Mucosa of rectum (tissue), 2 donors: ENCODE measurements around the gene BLOC1S5.
"Not testable (repeated sequence)": the region's sequence is repeated elsewhere in the genome, so short reads cannot be mapped to it uniquely, and the experiment has no call there.

Source experiments
- H3K27ac ChIP-seq, 2 donors: one replicate each; pipeline ENCODE4 v1.7.0; 2013; ENCODE audit warnings: inconsistent platforms in 2 of 2, low read depth in 2 of 2, low read length in 2 of 2
- H3K27me3 ChIP-seq, 2 donors: one replicate each; pipeline ENCODE4 v1.7.0; 2013; ENCODE audit warnings: low read length in 2 of 2; ENCODE audit not compliant: control insufficient read depth in 2 of 2, insufficient read depth in 2 of 2
- H3K36me3 ChIP-seq, 2 donors: one replicate each; pipeline ENCODE4 v1.7.0; 2013; ENCODE audit warnings: low read length in 2 of 2; ENCODE audit not compliant: control insufficient read depth in 2 of 2, insufficient read depth in 2 of 2
- H3K4me1 ChIP-seq, 2 donors: one replicate each; pipeline ENCODE4 v1.7.0; 2013; ENCODE audit warnings: low read length in 2 of 2, mild to moderate bottlenecking in 1 of 2; ENCODE audit not compliant: control insufficient read depth in 2 of 2, insufficient read depth in 2 of 2
- H3K4me3 ChIP-seq, 2 donors: one replicate each; pipeline ENCODE4 v1.7.0; 2013; ENCODE audit warnings: low read length in 2 of 2
- H3K9ac ChIP-seq, 2 donors: one replicate each; pipeline ENCODE4 v1.7.0; 2013; ENCODE audit warnings: low read length in 2 of 2, low read depth in 1 of 2, mild to moderate bottlenecking in 1 of 2
- H3K9me3 ChIP-seq, 2 donors: one replicate each; pipeline ENCODE4 v1.7.0; 2013; ENCODE audit warnings: low read length in 2 of 2; ENCODE audit not compliant: control insufficient read depth in 2 of 2
- donor health status: healthy.
- donor health status: Normal muscosa, but diverticular disease.

The BLOC1S5 gene

DNA sequence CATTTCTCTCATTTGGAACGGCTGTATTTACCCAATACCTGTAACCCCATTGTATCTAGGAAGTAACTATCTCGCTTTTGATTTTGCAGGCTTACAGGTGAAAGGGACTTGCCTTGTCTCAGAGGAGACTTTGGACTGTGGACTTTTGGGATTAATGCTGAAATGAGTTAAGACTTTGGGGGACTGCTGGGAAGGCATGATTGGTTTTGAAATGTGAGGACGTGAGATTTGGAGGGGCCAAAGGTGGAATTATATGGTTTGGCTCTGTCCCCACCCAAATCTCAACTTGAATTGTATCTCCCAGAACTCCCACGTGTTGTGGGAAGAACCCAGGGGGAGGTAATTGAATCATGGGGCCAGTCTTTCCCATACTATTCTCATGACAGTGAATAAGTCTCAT, 18.4 kb downstream of the BLOC1S5 start:
- H3K4me3 ChIP-seq, H3K36me3 ChIP-seq, H3K9me3 ChIP-seq, H3K27ac ChIP-seq, H3K9ac ChIP-seq, H3K4me1 ChIP-seq, H3K27me3 ChIP-seq: not testable (repeated sequence)

DNA sequence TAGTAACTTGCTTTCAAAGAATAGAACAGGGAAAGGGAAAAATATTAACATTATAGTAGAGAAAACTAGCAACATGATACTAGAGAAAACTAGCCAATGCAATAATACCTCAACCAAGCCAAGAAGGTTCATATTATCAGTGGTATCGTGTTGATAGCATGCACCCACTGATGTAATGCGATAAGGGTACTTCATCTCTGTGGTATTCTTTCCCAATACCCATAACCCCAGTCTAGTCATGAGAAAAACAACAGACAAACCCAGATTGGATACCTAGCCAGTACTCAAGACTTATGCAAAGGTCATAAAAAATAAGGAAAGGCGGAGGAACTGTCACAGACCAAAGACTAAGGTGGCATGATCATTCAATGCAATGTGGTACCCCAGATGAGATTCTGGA, 21.0 kb downstream of the BLOC1S5 start:
- H3K36me3 ChIP-seq, result peaks cover 5 to 9% of the 10 kb centered on the region in 2 donors
- H3K9me3 ChIP-seq, result no peaks in the 10 kb centered on the region
- no peaks in the 10 kb centered on the region for H3K4me1 ChIP-seq
- no peaks in the 10 kb centered on the region for H3K27me3 ChIP-seq
- no peak overlapping the region for H3K27ac ChIP-seq
- H3K9ac ChIP-seq, result no peak overlapping the region
- H3K4me3 ChIP-seq, result no peak overlapping the region

DNA sequence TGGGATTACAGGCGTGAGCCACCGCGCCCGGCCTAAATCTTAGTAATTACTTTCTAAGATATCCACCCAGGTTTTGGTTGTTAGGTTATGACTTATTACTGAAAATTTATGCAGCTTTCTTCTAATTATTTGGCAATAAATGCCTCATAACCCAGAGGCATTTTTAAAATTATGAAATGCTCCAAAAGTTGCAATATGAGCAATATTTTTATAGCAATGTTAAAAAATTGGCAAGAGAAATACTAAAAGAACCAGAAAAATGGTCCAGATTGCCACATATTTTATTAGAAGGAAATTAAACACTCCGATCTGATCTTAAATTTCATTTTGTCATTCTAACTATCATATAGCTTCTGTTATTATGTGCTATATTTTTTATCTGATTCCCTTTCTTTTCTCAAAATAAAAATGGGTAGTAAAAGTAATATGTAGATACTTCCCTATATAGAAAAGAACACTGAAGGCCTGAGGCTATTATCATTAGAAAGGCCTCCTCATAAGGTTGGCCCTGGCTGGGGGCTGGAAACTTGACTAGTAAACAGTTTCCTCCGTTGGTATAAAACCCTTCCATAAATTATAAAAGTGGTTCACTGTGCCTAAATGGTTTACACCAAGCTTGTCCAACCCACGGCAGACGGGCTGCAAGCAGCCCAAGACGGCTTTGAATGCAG, 22.1 kb downstream of the BLOC1S5 start:
- Histone ChIP-seq H3K36me3 (peaks cover 5 to 9% of the 10 kb centered on the region in 2 donors), H3K9me3 (no peaks in the 10 kb centered on the region), H3K4me1 (no peaks in the 10 kb centered on the region), H3K4me3 (no peak overlapping the region), H3K9ac (no peak overlapping the region), H3K27me3 (no peaks in the 10 kb centered on the region), H3K27ac (no peak overlapping the region)

DNA sequence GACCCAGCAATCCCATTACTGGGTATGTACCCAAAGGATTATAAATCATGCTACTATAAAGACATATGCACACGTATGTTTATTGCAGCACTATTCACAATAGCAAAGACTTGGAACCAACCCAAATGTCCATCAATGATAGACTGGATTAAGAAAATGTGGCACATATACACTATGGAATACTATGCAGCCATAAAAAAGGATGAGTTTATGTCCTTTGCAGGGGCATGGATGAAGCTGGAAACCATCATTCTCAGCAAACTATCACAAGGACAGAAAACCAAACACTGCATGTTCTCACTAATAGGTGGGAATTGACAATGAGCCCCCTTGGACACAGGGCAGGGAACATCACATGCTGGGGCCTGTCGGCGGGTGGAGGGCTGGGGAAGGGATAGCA, 30.1 kb downstream of the BLOC1S5 start:
- not testable (repeated sequence) for H3K27me3 ChIP-seq

DNA sequence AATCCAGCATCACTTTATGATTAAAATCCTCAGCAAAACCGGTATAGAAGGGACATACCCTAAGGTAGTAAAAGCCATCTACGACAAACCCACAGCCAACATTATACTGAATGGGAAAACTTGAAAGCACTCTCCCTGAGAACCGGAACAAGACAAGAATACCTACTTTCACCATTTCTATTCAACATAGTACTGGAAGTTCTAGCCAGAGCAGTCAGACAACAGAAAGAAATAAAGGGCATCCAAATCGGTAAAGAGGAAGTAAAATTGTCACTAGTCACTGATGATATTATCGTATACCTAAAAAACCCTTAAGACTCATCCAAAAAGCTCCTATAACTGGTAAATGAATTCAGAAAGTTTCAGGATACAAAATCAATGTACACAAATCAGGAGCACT, 33.3 kb downstream of the BLOC1S5 start:
- Histone ChIP-seq H3K4me3 (no peak overlapping the region), H3K27me3 (no peaks in the 10 kb centered on the region), H3K27ac (no peak overlapping the region), H3K9ac (no peak overlapping the region), H3K9me3 (no peaks in the 10 kb centered on the region), H3K4me1 (no peaks in the 10 kb centered on the region), H3K36me3 (no peaks in the 10 kb centered on the region)

More for the DNA sequence above, 30.1 kb downstream of the BLOC1S5 start:
- not testable (repeated sequence) for H3K4me3 ChIP-seq, H3K27ac ChIP-seq, H3K4me1 ChIP-seq, H3K9me3 ChIP-seq, H3K9ac ChIP-seq, H3K36me3 ChIP-seq

DNA sequence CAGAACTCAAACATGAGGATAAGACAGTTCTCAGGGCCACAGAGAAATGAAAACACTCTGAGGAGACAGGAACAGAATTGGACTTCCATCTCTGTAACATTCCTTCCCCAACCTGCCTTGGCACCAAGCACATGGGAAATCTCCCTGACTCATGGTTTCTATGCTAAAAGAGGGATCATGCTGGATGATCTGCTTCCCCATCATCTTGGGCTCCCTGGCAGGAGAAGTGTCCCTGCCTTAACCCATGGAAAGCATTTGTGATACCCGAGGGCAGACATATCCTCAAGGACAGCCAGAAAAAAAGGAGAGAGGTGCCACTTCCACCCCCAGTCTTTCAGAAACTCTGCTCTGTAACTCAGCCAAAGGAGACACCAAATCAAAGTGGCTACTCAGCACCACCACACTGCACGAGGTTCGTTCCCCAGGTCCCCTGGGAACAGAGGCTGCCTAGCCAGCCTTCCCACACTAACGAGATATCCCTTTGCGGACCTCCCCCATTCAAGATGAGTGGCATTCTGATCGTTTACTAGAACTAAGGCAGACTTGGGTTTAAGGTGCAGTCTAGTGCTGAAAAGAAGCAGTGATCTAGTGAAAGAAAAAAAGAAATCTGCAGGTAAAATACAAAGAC, 34.8 kb downstream of the BLOC1S5 start:
- no peaks in the 10 kb centered on the region for H3K9me3 ChIP-seq
- no peak overlapping the region for H3K4me3 ChIP-seq
- H3K4me1 ChIP-seq, result no peaks in the 10 kb centered on the region
- H3K36me3 ChIP-seq, result no peaks in the 10 kb centered on the region
- no peaks in the 10 kb centered on the region for H3K27me3 ChIP-seq
- no peak overlapping the region for H3K27ac ChIP-seq
- no peak overlapping the region for H3K9ac ChIP-seq

DNA sequence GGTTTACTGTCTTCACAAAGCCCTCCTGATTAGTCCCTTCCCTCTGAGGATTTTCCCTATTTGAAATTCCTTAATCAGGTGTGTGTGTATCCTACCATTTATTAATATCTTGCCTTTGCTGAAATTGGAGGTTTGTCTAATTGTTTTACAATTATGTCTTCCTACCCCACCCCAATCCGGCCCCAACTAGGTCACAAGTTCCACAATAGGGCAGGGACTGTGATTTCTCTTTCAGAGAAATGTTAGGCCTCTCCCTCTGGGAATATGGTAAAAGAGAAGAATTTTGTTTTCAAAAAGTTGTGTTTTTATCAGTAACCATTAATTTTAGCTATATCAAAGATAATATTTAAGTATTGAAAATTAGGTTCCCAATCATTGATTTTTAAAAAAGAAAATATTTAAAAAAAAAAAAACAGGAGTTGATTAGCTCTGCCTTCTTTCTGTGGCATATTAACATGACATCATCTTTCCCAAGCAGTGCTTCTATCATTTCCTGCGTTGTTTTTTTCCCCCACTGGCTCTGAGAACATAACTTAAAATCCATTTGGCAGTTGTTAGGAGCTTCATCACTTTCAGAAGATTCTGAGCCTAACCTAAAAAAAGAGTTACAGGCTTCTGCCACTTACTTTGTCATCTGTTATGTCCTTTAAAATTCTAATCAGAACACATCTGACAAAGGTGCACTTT, 36.1 kb downstream of the BLOC1S5 start:
- no peak overlapping the region for H3K4me3 ChIP-seq
- no peak overlapping the region for H3K27ac ChIP-seq
- H3K9me3 ChIP-seq, result no peaks in the 10 kb centered on the region
- no peaks in the 10 kb centered on the region for H3K4me1 ChIP-seq
- H3K27me3 ChIP-seq, result no peaks in the 10 kb centered on the region
- H3K36me3 ChIP-seq, result no peaks in the 10 kb centered on the region
- H3K9ac ChIP-seq, result no peak overlapping the region

DNA sequence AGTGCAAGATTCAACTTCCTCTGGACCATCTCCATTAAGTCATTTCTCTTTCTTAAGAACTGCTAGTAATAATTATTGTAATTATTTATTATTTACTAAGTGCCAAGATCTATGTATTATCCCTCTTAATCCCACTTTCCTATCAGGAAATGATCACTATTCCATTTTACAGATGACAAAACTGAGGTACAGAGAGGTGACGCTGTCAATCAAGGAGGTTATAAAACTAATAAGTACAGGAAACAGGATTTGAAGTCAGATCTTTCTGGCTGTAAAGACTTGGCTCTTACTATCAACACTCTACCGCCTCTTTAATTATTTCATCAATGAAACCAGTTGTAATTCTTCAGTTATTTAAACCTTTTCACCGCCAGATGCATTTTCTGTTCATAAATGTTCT, 37.4 kb downstream of the BLOC1S5 start:
- Histone ChIP-seq H3K27ac (no peak overlapping the region), H3K36me3 (no peaks in the 10 kb centered on the region), H3K9me3 (no peaks in the 10 kb centered on the region), H3K4me3 (no peak overlapping the region), H3K9ac (no peak overlapping the region), H3K4me1 (no peaks in the 10 kb centered on the region), H3K27me3 (no peaks in the 10 kb centered on the region)

DNA sequence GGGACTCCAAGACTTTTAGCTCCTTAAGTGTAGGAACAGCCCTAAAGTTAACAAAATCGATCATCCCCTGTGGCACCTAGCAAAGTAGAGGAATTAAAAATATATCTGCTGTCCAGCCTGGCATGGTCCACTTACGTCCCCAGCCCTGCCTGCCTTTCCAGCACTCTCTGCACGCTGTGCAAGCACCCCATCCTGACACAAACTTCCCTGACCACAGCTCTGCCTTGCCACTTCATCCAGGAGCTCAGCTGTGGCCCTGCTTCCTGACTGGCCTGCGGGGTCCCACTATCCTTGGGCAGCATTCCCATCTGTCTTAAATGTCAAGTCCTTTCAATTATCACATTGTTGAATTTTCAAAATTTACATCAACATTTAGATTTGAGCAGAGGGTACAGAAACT, 39.0 kb downstream of the BLOC1S5 start:
- Histone ChIP-seq H3K9ac (no peak overlapping the region), H3K36me3 (no peaks in the 10 kb centered on the region), H3K9me3 (no peaks in the 10 kb centered on the region), H3K4me3 (no peak overlapping the region), H3K4me1 (no peaks in the 10 kb centered on the region), H3K27me3 (no peaks in the 10 kb centered on the region), H3K27ac (no peak overlapping the region)

DNA sequence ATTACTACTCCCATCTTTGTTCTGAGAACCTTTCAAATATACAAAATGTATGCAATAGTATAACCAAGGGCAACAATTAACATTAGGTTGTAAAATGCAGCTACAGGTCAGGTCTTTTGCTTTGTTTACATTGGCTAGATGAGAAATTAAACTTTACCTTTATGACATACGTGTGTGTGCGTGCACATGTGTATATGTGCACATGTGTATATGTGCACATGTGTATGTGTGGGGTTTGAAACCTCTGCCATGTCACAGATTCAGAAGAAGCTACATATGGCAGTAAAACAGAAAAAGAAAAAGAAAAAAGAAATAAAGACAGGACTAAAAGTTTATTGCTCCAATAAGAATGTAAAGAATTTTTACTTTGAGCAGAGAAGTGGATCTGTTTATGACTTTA, 40.6 kb downstream of the BLOC1S5 start:
- Histone ChIP-seq H3K9ac (no peak overlapping the region), H3K4me3 (no peak overlapping the region), H3K36me3 (no peaks in the 10 kb centered on the region), H3K4me1 (no peaks in the 10 kb centered on the region), H3K27me3 (no peaks in the 10 kb centered on the region), H3K27ac (no peak overlapping the region), H3K9me3 (no peaks in the 10 kb centered on the region)
